H9 (cell line): Measurements from ENCODE around the gene CFAP299. TPM values are rescaled to one million over a fixed set of nuclear protein-coding genes. Genes with fewer than 3 reads are reported as not detected.

Experiments
- DNase-seq: peaks from one replicate; pipeline ENCODE4 v3.0.0-alpha.2; 2017
- H2AFZ ChIP-seq: one replicate; pipeline ENCODE4 v1.6.1; 2013; ENCODE audit warnings: mild to moderate bottlenecking, low read length, control low read depth, moderate library complexity
- H2AK5ac ChIP-seq: 2 replicates; pipeline ENCODE4 v1.6.1; 2013; ENCODE audit warnings: low read length, control low read depth, mixed read lengths; ENCODE audit not compliant: insufficient read length
- H2BK120ac ChIP-seq: one replicate; pipeline ENCODE4 v1.6.1; 2013; ENCODE audit warnings: low read depth, mild to moderate bottlenecking, low read length, control low read depth, inconsistent platforms; ENCODE audit not compliant: poor library complexity, severe bottlenecking
- H2BK12ac ChIP-seq: 2 replicates; pipeline ENCODE4 v1.6.1; 2013; ENCODE audit warnings: low read length, control low read depth, mixed read lengths, low read depth; ENCODE audit not compliant: insufficient read length
- H2BK15ac ChIP-seq: 2 replicates; pipeline ENCODE4 v1.6.1; 2013; ENCODE audit warnings: low read depth, low read length, control low read depth
- H2BK20ac ChIP-seq: one replicate; pipeline ENCODE4 v1.6.1; 2013; ENCODE audit warnings: low read depth, mild to moderate bottlenecking, low read length, control low read depth, inconsistent platforms; ENCODE audit not compliant: poor library complexity, severe bottlenecking
- H2BK5ac ChIP-seq: 2 replicates; pipeline ENCODE4 v1.6.1; 2013; ENCODE audit warnings: low read length, control low read depth, mixed read lengths; ENCODE audit not compliant: insufficient read length
- H3K14ac ChIP-seq: 2 replicates; pipeline ENCODE4 v1.6.1; 2013; ENCODE audit warnings: low read length, control low read depth; ENCODE audit not compliant: insufficient read depth
- H3K18ac ChIP-seq: 2 replicates; pipeline ENCODE4 v1.6.1; 2013; ENCODE audit warnings: low read depth, mild to moderate bottlenecking, mixed read lengths, low read length, control low read depth; ENCODE audit not compliant: insufficient read length
- H3K23ac ChIP-seq: 2 replicates; pipeline ENCODE4 v1.6.1; 2013; ENCODE audit warnings: low read length, control low read depth, mixed read lengths, low read depth; ENCODE audit not compliant: insufficient read length
- H3K23me2 ChIP-seq: 2 replicates; pipeline ENCODE4 v1.6.1; 2013; ENCODE audit warnings: low read depth, mild to moderate bottlenecking, mixed read lengths, low read length, control low read depth; ENCODE audit not compliant: insufficient read length, poor library complexity, severe bottlenecking
- H3K27ac ChIP-seq: 2 replicates; pipeline ENCODE4 v1.5.1; 2013; ENCODE audit warnings: low read length, control low read depth, mixed read lengths, low read depth; ENCODE audit not compliant: insufficient read length
- H3K27me3 ChIP-seq: 2 replicates; pipeline ENCODE4 v1.6.1; 2013; ENCODE audit warnings: low read length, control low read depth, inconsistent platforms; ENCODE audit not compliant: insufficient read depth
- H3K4ac ChIP-seq: 2 replicates; pipeline ENCODE4 v1.6.1; 2013; ENCODE audit warnings: low read depth, mild to moderate bottlenecking, control low read depth, inconsistent platforms, low read length, moderate library complexity
- H3K4me1 ChIP-seq: 2 replicates; pipeline ENCODE4 v1.6.1; 2013; ENCODE audit warnings: low read length, control low read depth, inconsistent platforms; ENCODE audit not compliant: insufficient read depth
- H3K4me2 ChIP-seq: 2 replicates; pipeline ENCODE4 v1.6.1; 2013; ENCODE audit warnings: low read length, control low read depth, mixed read lengths; ENCODE audit not compliant: insufficient read length, insufficient read depth
- H3K56ac ChIP-seq: 2 replicates; pipeline ENCODE4 v1.6.1; 2013; ENCODE audit warnings: low read depth, mild to moderate bottlenecking, mixed read lengths, low read length, control low read depth; ENCODE audit not compliant: insufficient read length
- H3K79me1 ChIP-seq: 2 replicates; pipeline ENCODE4 v1.6.1; 2013; ENCODE audit warnings: low read depth, mild to moderate bottlenecking, moderate library complexity, low read length, control low read depth, inconsistent platforms; ENCODE audit not compliant: insufficient read depth, poor library complexity, severe bottlenecking
- H3K79me2 ChIP-seq: 2 replicates; pipeline ENCODE4 v1.6.1; 2013; ENCODE audit warnings: low read length, control low read depth, inconsistent platforms; ENCODE audit not compliant: insufficient read depth
- H3K9ac ChIP-seq: 2 replicates; pipeline ENCODE4 v1.6.1; 2013; ENCODE audit warnings: low read length, control low read depth, mixed read lengths; ENCODE audit not compliant: insufficient read length; ENCODE audit errors: extremely low read depth
- H3K9me3 ChIP-seq: one replicate; pipeline ENCODE4 v1.6.1; 2013; ENCODE audit warnings: low read depth, low read length, inconsistent platforms; ENCODE audit not compliant: control insufficient read depth
- H3T11ph ChIP-seq: one replicate; pipeline ENCODE4 v1.6.1; 2013; ENCODE audit warnings: mild to moderate bottlenecking, low read length, control low read depth, inconsistent platforms
- H4K20me1 ChIP-seq: one replicate; pipeline ENCODE4 v1.6.1; 2013; ENCODE audit not compliant: control insufficient read depth, insufficient read length, insufficient read depth
- H4K5ac ChIP-seq: 2 replicates; pipeline ENCODE4 v1.6.1; 2013; ENCODE audit warnings: low read depth, mild to moderate bottlenecking, mixed read lengths, low read length, control low read depth; ENCODE audit not compliant: insufficient read length
- H4K8ac ChIP-seq: replicated peaks from 2 replicates; pipeline ENCODE4 v1.6.1; 2013; ENCODE audit warnings: low read length, control low read depth, mixed read lengths, low read depth; ENCODE audit not compliant: insufficient read length
- H4K91ac ChIP-seq: 2 replicates; pipeline ENCODE4 v1.6.1; 2013; ENCODE audit warnings: low read depth, mild to moderate bottlenecking, moderate library complexity, mixed read lengths, low read length, control low read depth; ENCODE audit not compliant: insufficient read length
- H3K27ac Mint-ChIP-seq, 3 experiments: 2 replicates in 2 of 3; 3 replicates in 1 of 3; pipeline ENCODE4 v1.8.0; 2020 to 2021; ENCODE audit warnings: mixed read lengths in 3 of 3, mild to moderate bottlenecking in 1 of 3, moderate library complexity in 1 of 3
- H3K27me3 Mint-ChIP-seq: 2 replicates; pipeline ENCODE4 v1.8.0; 2021; ENCODE audit warnings: low read depth, mild to moderate bottlenecking, moderate library complexity, mixed read lengths
- H3K36me3 Mint-ChIP-seq, 3 experiments: 2 replicates in 2 of 3; 3 replicates in 1 of 3; pipeline ENCODE4 v1.8.0; 2020 to 2021; ENCODE audit warnings: low read depth in 3 of 3, mixed read lengths in 3 of 3; ENCODE audit not compliant: insufficient read depth in 1 of 3
- H3K4me1 Mint-ChIP-seq, 2 experiments: 2 replicates each; pipeline ENCODE4 v1.8.0; 2020; ENCODE audit warnings: mixed read lengths in 2 of 2
- H3K4me3 Mint-ChIP-seq, 2 experiments: 2 replicates in 1 of 2; 3 replicates in 1 of 2; pipeline ENCODE4 v1.8.0; 2020 to 2021; ENCODE audit warnings: mild to moderate bottlenecking in 2 of 2, mixed read lengths in 2 of 2, moderate library complexity in 1 of 2
- H3K9me3 Mint-ChIP-seq, 2 experiments: 2 replicates in 1 of 2; 3 replicates in 1 of 2; pipeline ENCODE4 v1.8.0; 2020; ENCODE audit warnings: mild to moderate bottlenecking in 2 of 2, mixed read lengths in 2 of 2, moderate library complexity in 1 of 2
- CTCF ChIP-seq: fragments of 200-600 bp; sonication (generic); conservative IDR thresholded peaks from 3 replicates; pipeline ENCODE4 v1.8.0; 2021; ENCODE audit warnings: antibody characterized with exemption, mild to moderate bottlenecking
- whole genome bisulfite sequencing: extraction: QIAGEN DNeasy Blood & Tissue Kit; methylation state at CpG from one replicate; pipeline ENCODE4 v1.1.7; 2013; ENCODE audit warnings: missing lambda C conversion rate, low lambda C conversion rate, mixed read lengths; ENCODE audit not compliant: insufficient read length; ENCODE audit errors: extremely low coverage; 5-methylcytosine and 5-hydroxymethylcytosine counted together
- long read RNA-seq: library from polyadenylated mRNA; unstranded; transcript quantifications from one replicate; pipeline ENCODE4 v2.0.0, GENCODE V29; 2020
- total RNA-seq: library from RNA; stranded (reverse); gene quantifications from 2 replicates; pipeline ENCODE4 v1.2.1, GENCODE V29; 2021

CFAP299 gene
- total RNA-seq: not detected in 2 replicates
- long read RNA-seq: 0 reads

- Histone ChIP-seq H4K5ac (no peak within 1 kb of the TSS), H3T11ph (no peak within 1 kb of the TSS), H3K23ac (no peak within 1 kb of the TSS), H2BK120ac (no peak within 1 kb of the TSS), H3K4me2 (peak within 1 kb of the TSS; percentile 79), H3K9me3 (no peaks in the 10 kb centered on the region), H2BK20ac (no peak within 1 kb of the TSS), H4K8ac (no peak within 1 kb of the TSS), H2BK5ac (no peak within 1 kb of the TSS), H3K14ac (no peak within 1 kb of the TSS), H4K20me1 (no peaks in the 10 kb centered on the region), H3K27ac (no peak within 1 kb of the TSS), H3K56ac (no peak within 1 kb of the TSS), H3K79me2 (no peaks in the 10 kb centered on the region), H2AFZ (no peak within 1 kb of the TSS), H2BK15ac (no peak within 1 kb of the TSS), H4K91ac (no peak within 1 kb of the TSS), H2BK12ac (no peak within 1 kb of the TSS), H3K9ac (no peak within 1 kb of the TSS), H3K79me1 (no peaks in the 10 kb centered on the region), H3K18ac (no peak within 1 kb of the TSS), H3K4me1 (no peaks in the 10 kb centered on the region), H3K27me3 (no peaks in the 10 kb centered on the region; the same call in 1 of the 2 replicates), H2AK5ac (no peak within 1 kb of the TSS), H3K4ac (no peak within 1 kb of the TSS), H3K23me2 (peaks cover 4% of the 10 kb centered on the region)
- H3K27ac Mint-ChIP-seq: no peak within 1 kb of the TSS
- no peaks in the 10 kb centered on the region for H3K9me3 Mint-ChIP-seq
- peaks cover 8 to 9% of the 10 kb centered on the region in 2 experiments; a peak in 3 of 4 replicates for H3K4me1 Mint-ChIP-seq
- no CpG with 5 or more reads among the region's 49 CpGs for WGBS
- TF ChIP-seq CTCF: peak; percentile 66
- H3K36me3 Mint-ChIP-seq: no peaks in the 10 kb centered on the region
- peak; percentile 93 for DNase-seq
- peak within 1 kb of the TSS; percentile 80 to 87 for H3K4me3 Mint-ChIP-seq
- peaks cover 27% of the 10 kb centered on the region for H3K27me3 Mint-ChIP-seq
Measured at GRCh38 chr4:80335554-80336358, at the start of gene CFAP299. CFAP299 (plus strand) TSS chr4:80335730.
